ENCODE measurements around the gene ANKRD11.

ANKRD11 gene

GRCh38 chr16:89378947-89379771, 111.2 kb downstream of the ANKRD11 start:
- in situ Hi-C loops (cut with MboI; ENCODE audit: low pct_unique_long_range_greater_than_20kb, low sequenced_read_pairs, unreplicated experiment), result no loop called here
- no peak for TF ChIP-seq CTCF (IDR thresholded peaks at IDR 0.05; ENCODE audit: extremely low read depth, insufficient read depth, missing control alignments)
- DNase-seq (ENCODE audit: low spot score), result no peak

- TF ChIP-seq CTCF (IDR thresholded peaks at IDR 0.05; ENCODE audit: extremely low read depth, insufficient read depth, missing control alignments), result no peak
- in situ Hi-C loops (cut with MboI; ENCODE audit: low pct_unique_long_range_greater_than_20kb, low sequenced_read_pairs, unreplicated experiment), result no loop called here
- DNase-seq (ENCODE audit: low spot score), result no peak
These were observed 112.9 kb downstream of the ANKRD11 start for GRCh38 chr16:89377453-89377848.

- TF ChIP-seq CTCF (IDR thresholded peaks at IDR 0.05; ENCODE audit: extremely low read depth, insufficient read depth, missing control alignments), result no peak
- in situ Hi-C loops (cut with MboI; ENCODE audit: low pct_unique_long_range_greater_than_20kb, low sequenced_read_pairs, unreplicated experiment), result no loop called here
- DNase-seq (ENCODE audit: low spot score), result no peak
These were observed 113.4 kb downstream of the ANKRD11 start for GRCh38 chr16:89376812-89377452.

GRCh38 chr16:89375686-89376085, 114.7 kb downstream of the ANKRD11 start:
- in situ Hi-C loops (cut with MboI; ENCODE audit: low pct_unique_long_range_greater_than_20kb, low sequenced_read_pairs, unreplicated experiment), result no loop called here
- no peak for DNase-seq (ENCODE audit: low spot score)
- no peak for TF ChIP-seq CTCF (IDR thresholded peaks at IDR 0.05; ENCODE audit: extremely low read depth, insufficient read depth, missing control alignments)

GRCh38 chr16:89375021-89375420, 115.3 kb downstream of the ANKRD11 start:
- peak; percentile 72 for DNase-seq (ENCODE audit: low spot score)
- in situ Hi-C loops (cut with MboI; ENCODE audit: low pct_unique_long_range_greater_than_20kb, low sequenced_read_pairs, unreplicated experiment), result no loop called here
- no peak for TF ChIP-seq CTCF (IDR thresholded peaks at IDR 0.05; ENCODE audit: extremely low read depth, insufficient read depth, missing control alignments)

- DNase-seq (ENCODE audit: low spot score), result no peak
- in situ Hi-C loops (cut with MboI; ENCODE audit: low pct_unique_long_range_greater_than_20kb, low sequenced_read_pairs, unreplicated experiment), result no loop called here
- TF ChIP-seq CTCF (IDR thresholded peaks at IDR 0.05; ENCODE audit: extremely low read depth, insufficient read depth, missing control alignments), result no peak
These were observed 115.9 kb downstream of the ANKRD11 start for GRCh38 chr16:89374393-89374960.
